Measurements from ENCODE around the gene PHGDH. TPM values are rescaled to one million over a fixed set of nuclear protein-coding genes. Genes with fewer than 3 reads are reported as not detected.
"Not testable (repeated sequence)": the region's sequence is repeated elsewhere in the genome, so short reads cannot be mapped to it uniquely, and the experiment has no call there.

Gene PHGDH
- total RNA-seq, 2 experiments from 2014 or later: 307 to 322 TPM

- intact Hi-C loops (cut with micrococcal nuclease): no loop called here
- ATAC-seq: no peak
- CTCF ChIA-PET: interaction anchor here (0.7 to 1.5 kb wide), 3 partner anchors 14 to 102 kb away, joined by 3 to 4 read pairs (median 3); no protein-coding TSS in a partner anchor
Measured at GRCh38 chr1:119783354-119784185, 71.8 kb downstream of the PHGDH start.

GRCh38 chr1:119784191-119784781, 72.6 kb downstream of the PHGDH start:
- no peak overlapping the region for H3K4me3 Mint-ChIP-seq
- no peaks in the 10 kb centered on the region for H3K36me3 Mint-ChIP-seq (ENCODE audit: low read depth)
- ChIA-PET POLR2A (no interaction called here), CTCF (interaction anchor here (0.7 to 1.5 kb wide), 2 partner anchors 25 to 102 kb away, joined by 3 to 4 read pairs; no protein-coding TSS in a partner anchor)
- no peak for DNase-seq
- H3K27me3 Mint-ChIP-seq: peaks cover 2% of the 10 kb centered on the region
- ATAC-seq: no peak
- no peaks in the 10 kb centered on the region for H3K9me3 Mint-ChIP-seq
- peaks cover 18% of the 10 kb centered on the region for H3K4me1 Mint-ChIP-seq (ENCODE audit: low read depth)
- no peak overlapping the region for H3K27ac Mint-ChIP-seq
- TF ChIP-seq, protein P1, sequence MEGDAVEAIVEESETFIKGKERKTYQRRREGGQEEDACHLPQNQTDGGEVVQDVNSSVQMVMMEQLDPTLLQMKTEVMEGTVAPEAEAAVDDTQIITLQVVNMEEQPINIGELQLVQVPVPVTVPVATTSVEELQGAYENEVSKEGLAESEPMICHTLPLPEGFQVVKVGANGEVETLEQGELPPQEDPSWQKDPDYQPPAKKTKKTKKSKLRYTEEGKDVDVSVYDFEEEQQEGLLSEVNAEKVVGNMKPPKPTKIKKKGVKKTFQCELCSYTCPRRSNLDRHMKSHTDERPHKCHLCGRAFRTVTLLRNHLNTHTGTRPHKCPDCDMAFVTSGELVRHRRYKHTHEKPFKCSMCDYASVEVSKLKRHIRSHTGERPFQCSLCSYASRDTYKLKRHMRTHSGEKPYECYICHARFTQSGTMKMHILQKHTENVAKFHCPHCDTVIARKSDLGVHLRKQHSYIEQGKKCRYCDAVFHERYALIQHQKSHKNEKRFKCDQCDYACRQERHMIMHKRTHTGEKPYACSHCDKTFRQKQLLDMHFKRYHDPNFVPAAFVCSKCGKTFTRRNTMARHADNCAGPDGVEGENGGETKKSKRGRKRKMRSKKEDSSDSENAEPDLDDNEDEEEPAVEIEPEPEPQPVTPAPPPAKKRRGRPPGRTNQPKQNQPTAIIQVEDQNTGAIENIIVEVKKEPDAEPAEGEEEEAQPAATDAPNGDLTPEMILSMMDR (IDR thresholded peaks at IDR 0.05): no peak
- intact Hi-C loops (cut with micrococcal nuclease): no loop called here

More at GRCh38 chr1:119783354-119784185, 71.8 kb downstream of the PHGDH start:
- no peak overlapping the region for H3K4me3 Mint-ChIP-seq
- no peaks in the 10 kb centered on the region for H3K9me3 Mint-ChIP-seq
- TF ChIP-seq, protein P1 (IDR thresholded peaks at IDR 0.05): no peak
- no peaks in the 10 kb centered on the region for H3K36me3 Mint-ChIP-seq (ENCODE audit: low read depth)
- no peak overlapping the region for H3K27ac Mint-ChIP-seq
- DNase-seq: no peak
- peaks cover 18% of the 10 kb centered on the region for H3K4me1 Mint-ChIP-seq (ENCODE audit: low read depth)
- POLR2A ChIA-PET: no interaction called here
- H3K27me3 Mint-ChIP-seq: peaks cover 2% of the 10 kb centered on the region

DNA sequence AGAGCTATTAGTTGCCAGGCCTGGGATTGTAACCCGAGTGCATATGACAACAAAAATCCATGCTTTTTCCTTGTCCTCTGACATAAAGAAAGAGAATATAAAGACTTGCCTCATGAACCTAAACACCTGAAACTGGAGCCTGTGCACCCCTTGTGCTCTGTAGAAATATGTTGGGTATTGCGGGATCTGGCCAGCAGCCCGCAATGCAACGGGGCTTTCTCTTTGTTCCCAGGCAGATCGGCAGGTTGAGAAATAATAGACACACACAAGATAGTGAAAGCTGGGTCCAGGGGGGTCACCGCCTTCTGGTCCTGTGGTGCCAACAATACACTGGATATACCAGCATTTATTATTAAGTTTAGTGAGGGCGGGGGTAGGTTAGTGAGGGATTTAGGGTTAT, 74.3 kb downstream of the PHGDH start:
- DNase-seq; H3K27me3 Mint-ChIP-seq; H3K27ac Mint-ChIP-seq; H3K36me3 Mint-ChIP-seq (ENCODE audit: low read depth); CTCF ChIA-PET; intact Hi-C loops (cut with micrococcal nuclease); H3K4me3 Mint-ChIP-seq; POLR2A ChIA-PET; ATAC-seq; H3K9me3 Mint-ChIP-seq: not testable (repeated sequence)
- peaks cover 18% of the 10 kb centered on the region for H3K4me1 Mint-ChIP-seq (ENCODE audit: low read depth)

DNA sequence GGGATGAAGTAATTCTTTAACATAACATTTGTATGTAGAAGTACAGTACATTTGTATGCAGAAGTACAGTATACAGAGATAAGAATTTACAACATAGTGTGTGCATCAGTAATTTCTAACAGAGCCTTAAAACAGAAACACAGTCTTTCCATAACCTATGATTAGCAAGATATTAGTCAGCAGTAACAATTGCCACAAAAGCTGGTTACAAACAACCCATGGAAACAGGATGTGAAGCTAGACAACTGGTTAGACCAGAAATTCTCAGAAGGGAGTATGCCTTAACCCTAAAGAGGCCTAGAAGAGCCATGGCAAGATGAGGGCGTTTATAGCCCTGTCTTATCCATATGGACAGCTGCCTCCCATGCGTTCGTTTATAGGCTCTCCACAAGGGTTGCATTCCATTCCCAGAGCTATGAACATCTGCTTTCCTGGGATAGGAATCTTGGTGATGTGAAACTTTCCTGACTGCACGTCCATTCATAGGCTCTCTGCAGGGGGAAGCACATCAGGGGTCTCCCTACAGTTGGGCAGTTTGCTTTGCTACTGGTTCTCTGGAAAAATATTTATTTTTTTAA, 74.8 kb downstream of the PHGDH start:
- POLR2A ChIA-PET; H3K27ac Mint-ChIP-seq; H3K27me3 Mint-ChIP-seq; intact Hi-C loops (cut with micrococcal nuclease); H3K4me3 Mint-ChIP-seq; DNase-seq; CTCF ChIA-PET; H3K9me3 Mint-ChIP-seq; H3K36me3 Mint-ChIP-seq (ENCODE audit: low read depth); ATAC-seq: not testable (repeated sequence)
- peaks cover 18% of the 10 kb centered on the region for H3K4me1 Mint-ChIP-seq (ENCODE audit: low read depth)

- ChIA-PET CTCF (interaction anchor here (2.0 kb wide), 1 partner anchor 44 kb away, joined by 6 read pairs; no protein-coding TSS in a partner anchor), POLR2A (no interaction called here)
- intact Hi-C loops (cut with micrococcal nuclease): no loop called here
Measured at GRCh38 chr1:119787776-119788175, 76.0 kb downstream of the PHGDH start.

More at GRCh38 chr1:119787776-119788175, 76.0 kb downstream of the PHGDH start:
- no peak for ATAC-seq
- H3K4me1 Mint-ChIP-seq (ENCODE audit: low read depth): peaks cover 17% of the 10 kb centered on the region
- no peaks in the 10 kb centered on the region for H3K9me3 Mint-ChIP-seq
- no peaks in the 10 kb centered on the region for H3K36me3 Mint-ChIP-seq (ENCODE audit: low read depth)
- no peak for DNase-seq
- no peak overlapping the region for H3K4me3 Mint-ChIP-seq
- TF ChIP-seq, protein P1 (IDR thresholded peaks at IDR 0.05): no peak
- no peaks in the 10 kb centered on the region for H3K27me3 Mint-ChIP-seq
- no peak overlapping the region for H3K27ac Mint-ChIP-seq
